Kidney epithelial cell (primary cell): ENCODE measurements around the gene SERP2. TPM values are rescaled to one million over a fixed set of nuclear protein-coding genes. Genes with fewer than 3 reads are reported as not detected.
A peak's percentile ranks its signal among the peaks of the same experiment; 100 is the strongest.

ENCODE experiments used
- DNase-seq: peaks from one replicate; pipeline ENCODE4 v3.0.0-alpha.2; 2010; ENCODE audit warnings: low read depth
- H3K27me3 ChIP-seq: 2 replicates; pipeline ENCODE4 v1.6.0; 2011; ENCODE audit warnings: low read length; ENCODE audit not compliant: control insufficient read depth, insufficient read depth
- H3K36me3 ChIP-seq: 2 replicates; pipeline ENCODE4 v1.5.1; 2011; ENCODE audit warnings: low read length; ENCODE audit not compliant: control insufficient read depth, insufficient read depth
- H3K4me3 ChIP-seq: 2 replicates; pipeline ENCODE4 v1.5.1; 2011; ENCODE audit warnings: low read depth, mild to moderate bottlenecking, control low read depth, low read length
- total RNA-seq: library from RNA; depleted of rRNA; stranded (reverse); fragments of >200 nt; gene quantifications from 2 replicates; pipeline ENCODE4 v1.2.3, GENCODE V29; 2015
- TF ChIP-seq, protein P1 (sequence below): IDR thresholded peaks from 2 replicates; pipeline ENCODE4 v1.5.1; 2011; ENCODE audit warnings: mild to moderate bottlenecking, moderate library complexity, low read length, control low read depth, inconsistent platforms; ENCODE audit not compliant: insufficient read depth, poor library complexity, severe bottlenecking

Gene SERP2
- total RNA-seq, 1 donor from 2014 or later, result 9.7 TPM

DNA sequence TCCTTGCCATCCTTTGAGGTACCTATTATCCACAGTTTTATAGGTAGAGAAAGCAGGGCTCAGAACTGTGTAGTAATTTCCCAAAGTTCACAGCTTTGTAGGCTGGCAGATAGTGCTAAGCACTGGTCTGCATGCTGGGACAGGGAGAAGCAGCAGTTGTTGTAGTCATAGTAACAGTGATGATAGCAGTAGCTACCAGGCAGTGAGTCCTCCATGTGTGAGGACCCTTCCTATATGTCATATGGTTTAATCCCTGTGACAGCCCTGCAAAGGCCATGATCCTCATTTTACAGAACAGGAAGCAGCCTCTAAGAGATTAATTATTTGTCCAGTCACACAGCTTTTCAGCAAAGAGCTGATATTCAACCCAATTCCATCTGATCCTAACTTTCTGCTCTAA lies 21.0 kb downstream of the SERP2 start:
- Histone ChIP-seq H3K36me3 (no peaks in the 10 kb centered on the region), H3K27me3 (no peaks in the 10 kb centered on the region), H3K4me3 (no peak overlapping the region)
- DNase-seq, result no peak
- TF ChIP-seq, protein P1, sequence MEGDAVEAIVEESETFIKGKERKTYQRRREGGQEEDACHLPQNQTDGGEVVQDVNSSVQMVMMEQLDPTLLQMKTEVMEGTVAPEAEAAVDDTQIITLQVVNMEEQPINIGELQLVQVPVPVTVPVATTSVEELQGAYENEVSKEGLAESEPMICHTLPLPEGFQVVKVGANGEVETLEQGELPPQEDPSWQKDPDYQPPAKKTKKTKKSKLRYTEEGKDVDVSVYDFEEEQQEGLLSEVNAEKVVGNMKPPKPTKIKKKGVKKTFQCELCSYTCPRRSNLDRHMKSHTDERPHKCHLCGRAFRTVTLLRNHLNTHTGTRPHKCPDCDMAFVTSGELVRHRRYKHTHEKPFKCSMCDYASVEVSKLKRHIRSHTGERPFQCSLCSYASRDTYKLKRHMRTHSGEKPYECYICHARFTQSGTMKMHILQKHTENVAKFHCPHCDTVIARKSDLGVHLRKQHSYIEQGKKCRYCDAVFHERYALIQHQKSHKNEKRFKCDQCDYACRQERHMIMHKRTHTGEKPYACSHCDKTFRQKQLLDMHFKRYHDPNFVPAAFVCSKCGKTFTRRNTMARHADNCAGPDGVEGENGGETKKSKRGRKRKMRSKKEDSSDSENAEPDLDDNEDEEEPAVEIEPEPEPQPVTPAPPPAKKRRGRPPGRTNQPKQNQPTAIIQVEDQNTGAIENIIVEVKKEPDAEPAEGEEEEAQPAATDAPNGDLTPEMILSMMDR, result no peak

DNA sequence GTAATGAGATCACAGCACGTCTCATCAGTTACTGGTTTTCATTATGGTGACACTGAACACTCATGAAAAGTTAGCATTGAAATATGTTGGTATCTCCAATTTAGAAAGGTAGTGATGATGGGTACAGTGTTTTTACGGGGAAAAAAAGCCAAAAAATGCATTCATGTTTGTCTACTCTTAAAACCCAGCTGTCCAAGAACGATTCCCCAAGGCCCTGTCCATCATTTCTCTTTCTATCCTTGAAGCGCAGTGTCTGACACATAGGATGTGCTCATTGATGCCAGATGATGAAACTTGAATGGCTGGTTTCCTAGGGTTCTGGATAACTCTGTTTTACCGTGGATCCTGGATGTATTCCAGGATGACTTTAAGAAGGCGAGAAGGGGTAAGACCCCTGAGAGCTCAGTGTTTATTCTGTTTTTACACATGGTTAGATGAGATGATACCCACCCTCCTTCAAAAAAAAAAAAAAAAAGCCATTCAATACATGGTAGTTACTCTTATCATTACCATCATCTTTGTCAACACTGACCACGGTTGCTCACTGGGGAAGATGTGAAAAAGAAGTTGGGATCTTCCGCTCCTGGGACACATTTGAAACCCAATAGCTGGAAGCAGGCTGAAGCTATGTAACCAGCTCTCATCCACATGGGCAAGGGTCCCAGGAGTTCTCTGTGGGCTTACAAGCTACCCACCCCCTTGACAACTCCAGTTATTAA lies 22.5 kb downstream of the SERP2 start:
- H3K36me3 ChIP-seq, result no peaks in the 10 kb centered on the region
- H3K4me3 ChIP-seq, result no peak overlapping the region
- TF ChIP-seq, protein P1, result no peak
- no peaks in the 10 kb centered on the region for H3K27me3 ChIP-seq
- DNase-seq, result no peak

DNA sequence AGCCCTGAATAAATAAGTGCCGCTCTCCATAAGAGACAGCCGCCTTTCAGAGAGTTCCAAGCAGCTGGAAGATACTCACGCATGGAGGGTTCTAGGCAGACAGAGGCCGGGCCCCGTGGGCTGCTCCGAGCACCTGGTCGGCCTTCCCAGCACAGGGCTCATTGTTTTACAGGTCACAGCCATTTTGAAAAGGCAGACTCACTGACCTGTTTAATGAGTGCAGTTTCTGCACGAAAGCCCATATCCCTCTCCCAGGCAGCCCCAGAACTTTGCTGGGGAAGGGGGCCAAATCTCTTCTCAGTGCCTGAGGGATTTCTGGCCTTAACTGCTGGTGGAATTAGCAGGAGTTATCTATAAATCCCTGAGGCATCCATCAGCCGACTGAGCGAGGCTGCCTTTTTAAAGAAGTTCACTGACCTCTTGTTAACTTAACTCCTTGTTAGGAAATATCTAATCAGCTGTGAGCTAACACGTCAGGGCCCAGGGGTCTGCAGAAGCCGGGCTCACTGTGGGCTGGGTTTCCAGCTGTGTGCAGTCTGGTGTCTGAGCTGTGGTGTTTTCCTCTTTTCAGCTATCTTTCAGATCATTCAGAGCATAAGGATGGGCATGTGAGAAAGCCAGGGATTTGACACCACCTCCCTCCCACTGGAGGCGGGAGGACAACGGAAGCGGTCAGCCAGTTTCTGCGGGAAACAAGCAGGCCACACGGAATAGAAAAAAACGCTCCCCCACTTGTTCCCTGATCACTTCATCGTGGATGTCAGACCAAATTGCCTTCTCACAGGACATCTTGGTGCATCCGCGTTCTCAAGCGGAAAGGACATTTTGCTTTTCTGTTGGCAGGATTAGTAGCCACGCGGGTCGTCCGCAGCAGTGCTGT lies 23.3 kb downstream of the SERP2 start:
- DNase-seq, result peak; percentile 48

DNA sequence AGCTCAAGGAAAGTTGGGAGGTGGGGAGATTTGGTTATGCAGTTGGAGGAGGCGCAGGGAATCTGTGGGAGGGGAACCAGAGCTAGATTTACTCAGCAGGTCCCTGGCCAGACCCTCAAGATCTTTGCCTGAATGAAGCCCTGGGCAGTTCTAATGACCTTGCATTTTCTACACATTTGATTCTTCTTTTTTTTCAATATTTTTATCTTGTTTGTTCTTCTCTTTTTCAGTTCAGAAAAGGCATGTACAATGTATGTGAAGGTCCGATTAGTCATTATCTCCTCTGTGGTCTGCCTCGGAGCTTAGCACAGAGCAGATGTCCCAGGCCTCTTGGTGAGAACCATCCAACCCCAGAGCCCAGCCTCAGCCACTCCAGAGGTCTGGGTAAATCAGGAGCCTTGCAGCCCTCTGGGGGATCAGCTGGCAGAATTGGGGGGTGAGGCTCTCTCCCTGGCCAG lies 24.2 kb downstream of the SERP2 start:
- Histone ChIP-seq H3K27me3 (no peaks in the 10 kb centered on the region), H3K36me3 (no peaks in the 10 kb centered on the region), H3K4me3 (no peak overlapping the region)
- TF ChIP-seq, protein P1, result no peak
- no peak for DNase-seq

More for the DNA sequence above, 23.3 kb downstream of the SERP2 start:
- Histone ChIP-seq H3K27me3 (no peaks in the 10 kb centered on the region), H3K4me3 (no peak overlapping the region), H3K36me3 (no peaks in the 10 kb centered on the region)
- TF ChIP-seq, protein P1, result no peak

DNA sequence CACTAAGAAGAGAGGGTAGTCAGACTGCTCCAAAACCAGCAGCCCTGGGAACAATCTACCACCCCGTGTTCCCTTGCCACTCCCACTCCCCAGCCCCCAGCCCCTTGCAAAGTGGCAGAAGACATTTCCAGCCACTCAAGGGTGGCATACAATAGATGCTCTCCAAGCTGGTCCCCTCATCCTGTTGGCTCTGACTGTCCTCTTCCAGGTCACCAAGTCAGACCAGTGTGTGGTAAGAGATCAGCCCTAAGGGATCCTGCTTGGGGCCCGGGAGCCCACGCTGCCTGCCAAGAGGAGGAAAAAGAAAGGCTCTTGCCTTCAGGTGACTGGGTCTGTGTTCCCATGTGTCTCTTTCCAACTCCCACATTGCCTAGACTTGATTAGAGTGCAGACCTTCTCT lies 25.0 kb downstream of the SERP2 start:
- H3K27me3 ChIP-seq, result no peaks in the 10 kb centered on the region
- DNase-seq, result no peak
- no peaks in the 10 kb centered on the region for H3K36me3 ChIP-seq
- TF ChIP-seq, protein P1, result no peak
- H3K4me3 ChIP-seq, result no peak overlapping the region
